Measurements from ENCODE around the gene CNFN.

Gene CNFN

DNA sequence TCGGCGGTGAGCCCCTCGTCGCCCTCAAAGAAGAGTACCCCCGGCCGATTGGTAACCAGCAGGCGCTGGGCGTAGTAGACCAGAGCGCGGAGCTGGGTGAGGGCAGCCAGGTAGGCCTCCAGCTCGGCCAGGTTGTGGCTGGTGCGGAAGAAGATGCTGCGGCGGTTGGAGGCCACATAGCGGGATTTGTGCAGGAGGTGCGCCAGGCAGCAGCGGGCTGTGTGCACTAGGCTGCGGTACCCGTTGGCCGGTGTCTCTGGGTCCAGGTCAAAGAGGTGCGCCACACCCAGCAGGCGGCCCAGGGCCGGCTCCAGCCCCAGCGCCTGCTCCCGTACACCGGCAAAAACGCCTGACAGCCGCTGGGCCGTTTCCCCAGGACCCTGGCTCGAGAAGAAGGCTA lies 20.3 kb upstream of the CNFN start:
- DNase-seq (ENCODE audit: low read depth in 3 of 3, low spot score in 1 of 3): no peak

DNA sequence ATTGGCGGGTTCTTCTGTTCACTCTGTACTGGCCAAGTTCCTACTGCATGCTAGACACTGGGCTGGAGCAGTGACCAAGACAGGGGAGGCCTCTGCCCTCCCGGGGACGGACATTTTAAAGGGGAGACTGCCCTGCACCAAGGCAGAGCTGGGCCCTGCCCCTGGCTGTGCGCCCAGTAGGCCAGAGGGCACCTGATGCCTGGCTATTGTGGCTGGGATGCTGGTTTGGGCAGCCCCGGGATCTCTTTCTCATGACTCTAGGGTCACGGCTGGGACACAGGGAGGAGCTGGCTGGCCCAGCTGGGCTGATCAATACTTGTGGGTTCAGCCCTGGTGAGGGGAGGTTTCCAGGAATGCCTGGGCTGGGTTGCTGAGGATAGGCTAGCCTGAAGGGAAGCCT lies 19.4 kb upstream of the CNFN start:
- no peak for DNase-seq (ENCODE audit: low read depth in 3 of 3, low spot score in 1 of 3)

DNA sequence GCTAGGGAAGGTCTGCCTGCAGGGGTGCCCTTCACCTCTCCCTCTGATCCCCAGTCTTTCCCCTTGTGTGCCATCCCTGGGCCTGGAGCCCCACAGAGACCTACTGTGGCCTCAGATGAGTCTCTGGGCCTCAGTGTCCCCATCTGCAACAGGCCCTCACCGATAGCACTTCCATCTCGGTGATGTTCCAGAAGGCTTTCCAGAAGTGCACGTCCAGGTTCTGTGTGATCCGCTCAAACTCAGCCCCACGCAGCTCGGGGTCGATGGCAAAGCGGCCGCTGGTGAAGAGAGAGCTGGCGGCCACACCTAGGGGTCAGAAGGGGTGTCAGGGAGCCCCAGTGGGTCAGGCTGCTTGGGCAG lies 17.7 kb upstream of the CNFN start:
- no peak for DNase-seq (ENCODE audit: low read depth in 3 of 3, low spot score in 1 of 3)

DNA sequence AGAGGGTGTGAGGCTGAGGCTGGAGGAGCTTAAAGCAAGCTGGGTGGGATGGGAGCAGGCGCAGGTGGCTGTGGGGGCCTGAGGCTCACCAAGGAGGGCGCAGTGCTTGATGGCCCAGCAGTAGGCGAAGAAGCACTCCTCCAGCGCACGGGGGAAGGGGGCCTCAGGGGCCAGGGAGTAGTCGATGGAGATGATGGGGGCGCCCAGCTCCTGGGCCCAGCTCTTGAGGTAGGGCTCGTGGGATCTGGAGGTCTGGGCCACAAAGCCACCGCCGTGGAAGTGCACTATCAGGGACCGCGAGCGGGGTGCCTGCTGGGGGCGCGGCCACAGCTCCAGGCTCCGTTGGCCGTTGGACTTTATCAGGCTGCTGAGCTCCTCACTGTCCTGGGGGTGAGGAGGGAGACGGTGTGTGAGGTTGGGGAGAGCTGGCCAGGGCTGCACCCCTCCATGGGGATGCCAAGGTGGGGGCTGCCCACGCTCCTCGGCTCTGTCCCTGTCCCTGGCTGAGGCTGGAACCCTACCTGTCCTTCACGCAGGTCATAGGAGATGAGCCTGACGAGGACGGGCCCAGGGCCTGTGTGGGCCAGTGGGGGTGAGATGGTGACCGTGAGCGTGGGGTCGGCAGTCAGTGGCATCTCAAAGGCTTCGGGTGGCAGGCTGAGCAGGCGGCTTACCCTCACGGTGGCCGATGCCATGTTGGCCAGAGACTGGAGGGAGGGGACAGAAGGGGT lies 17.2 kb upstream of the CNFN start:
- DNase-seq (ENCODE audit: low read depth in 3 of 3, low spot score in 1 of 3): no peak

DNA sequence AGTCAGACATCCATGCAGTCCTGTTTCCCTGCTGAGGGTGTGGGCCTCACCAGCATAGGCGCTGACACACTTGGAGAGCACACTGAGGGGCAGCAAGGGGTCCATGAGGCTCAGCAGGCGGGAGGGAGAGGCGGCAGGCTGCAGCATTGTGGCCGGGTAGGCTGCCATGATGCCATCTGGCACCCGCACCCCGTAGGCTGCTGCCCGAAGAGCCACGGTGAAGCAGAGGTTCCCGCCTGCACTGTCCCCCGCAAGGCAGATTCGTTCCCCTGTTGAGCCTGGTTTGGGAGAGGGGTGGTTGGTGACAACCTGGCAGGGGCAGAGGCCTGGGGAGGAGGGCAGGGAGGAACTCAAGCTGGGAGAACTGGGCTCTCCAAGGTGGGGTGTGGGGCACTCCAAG lies 16.0 kb upstream of the CNFN start:
- no peak for DNase-seq (ENCODE audit: low read depth in 3 of 3, low spot score in 1 of 3)

DNA sequence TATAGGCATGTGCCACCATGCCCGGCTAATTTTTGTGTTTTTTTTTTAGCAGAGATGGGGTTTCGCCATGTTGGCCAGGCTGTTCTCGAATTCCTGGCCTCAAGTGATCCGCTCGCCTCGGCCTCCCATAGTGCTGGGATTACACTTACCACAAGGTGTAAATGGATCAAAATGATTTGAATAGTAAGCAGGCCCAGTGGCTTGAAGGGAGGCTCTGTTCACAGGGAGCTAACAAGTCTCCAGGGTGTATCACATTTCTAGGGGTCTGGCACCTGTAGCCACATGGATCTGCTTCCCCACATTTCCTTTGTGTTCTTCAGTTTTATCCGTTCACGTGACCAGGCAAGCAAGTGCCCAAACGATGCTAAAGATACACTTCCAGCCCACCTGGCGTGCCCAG lies 13.5 kb upstream of the CNFN start:
- no peak for DNase-seq (ENCODE audit: low read depth in 3 of 3, low spot score in 1 of 3)

DNA sequence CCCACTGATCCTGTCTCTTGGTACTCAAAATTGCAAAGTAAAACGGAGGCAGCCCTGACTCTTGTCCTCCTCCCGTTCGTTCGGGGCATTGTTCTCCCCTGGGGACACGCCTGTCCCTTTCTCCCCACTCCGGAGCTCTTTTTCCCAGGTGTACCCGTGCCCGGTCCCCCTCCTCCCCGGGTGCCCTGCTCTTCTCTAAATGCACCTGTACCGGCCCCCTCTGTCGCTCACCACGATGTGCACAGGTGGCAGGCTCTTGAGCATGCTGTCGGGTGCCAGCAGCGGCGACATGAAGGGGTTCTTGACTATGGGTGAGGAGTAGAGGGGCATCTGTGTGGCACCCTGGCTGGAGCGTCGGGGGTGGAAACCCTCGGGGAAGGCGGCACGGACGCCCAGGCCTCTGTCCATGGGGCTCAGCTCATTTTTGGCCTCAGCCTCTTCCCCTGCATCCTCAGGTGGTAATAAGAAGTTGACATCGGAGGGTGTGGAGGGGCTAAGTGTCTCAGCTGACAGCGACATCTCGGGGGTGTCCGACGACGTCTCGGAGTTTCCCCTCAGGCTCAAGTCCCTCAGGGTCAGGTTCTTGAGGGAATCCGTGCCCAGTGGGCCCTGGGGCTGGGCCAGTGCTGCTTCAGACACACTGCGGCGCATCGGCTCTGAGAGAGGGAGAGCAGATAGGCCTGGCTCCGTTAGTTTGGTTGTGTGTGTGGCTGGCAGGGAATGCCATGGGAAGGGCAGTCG lies 12.4 kb upstream of the CNFN start:
- no peak for DNase-seq (ENCODE audit: low read depth in 3 of 3, low spot score in 1 of 3)

DNA sequence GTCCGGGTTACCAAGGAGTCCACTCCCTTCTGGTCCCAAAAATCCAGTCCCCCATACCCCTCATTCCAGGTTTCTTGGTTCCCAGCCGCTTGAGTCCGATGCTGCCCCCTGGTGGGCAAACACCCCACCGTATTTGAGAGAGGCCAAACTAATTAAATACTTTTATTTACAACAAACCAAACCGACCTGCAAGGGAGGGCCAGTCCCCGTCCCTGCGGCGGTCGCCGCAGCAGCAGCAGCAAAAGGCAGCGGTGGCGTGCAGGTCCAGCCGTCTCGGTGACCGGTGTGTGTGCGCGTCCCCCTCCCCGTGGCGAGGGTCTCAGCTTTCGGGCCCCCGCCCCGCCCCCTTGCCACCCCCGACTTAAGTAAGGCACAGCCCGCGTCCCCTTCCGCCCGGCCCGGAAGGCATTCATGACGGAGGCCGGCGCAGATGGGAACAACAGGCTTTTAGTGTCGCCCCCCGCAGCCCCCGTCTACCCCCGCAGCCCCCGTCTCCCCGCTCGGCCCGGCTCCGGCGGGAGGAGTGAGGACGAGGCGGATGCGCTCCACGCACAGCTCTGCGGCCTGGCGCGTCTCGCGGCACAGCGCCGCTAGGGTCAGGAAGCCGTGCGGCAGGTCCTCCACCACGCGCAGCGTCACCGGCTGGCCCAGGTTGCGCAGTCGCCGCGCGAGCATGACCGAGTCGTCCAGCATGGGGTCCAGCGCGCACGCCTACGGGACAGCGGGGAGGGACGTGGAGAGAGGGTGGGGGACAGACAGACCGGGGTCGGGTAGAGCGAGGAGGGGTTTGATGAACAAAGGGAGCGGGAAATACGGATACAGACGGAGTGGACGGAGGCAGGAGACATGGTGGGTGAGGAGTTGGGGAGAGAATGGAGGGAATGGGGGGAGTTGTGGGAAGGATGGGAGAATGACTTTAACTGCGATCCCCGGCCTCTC lies 11.5 kb upstream of the CNFN start:
- DNase-seq (ENCODE audit: low read depth in 3 of 3, low spot score in 1 of 3): peak; percentile 45 to 77 (median 46)

DNA sequence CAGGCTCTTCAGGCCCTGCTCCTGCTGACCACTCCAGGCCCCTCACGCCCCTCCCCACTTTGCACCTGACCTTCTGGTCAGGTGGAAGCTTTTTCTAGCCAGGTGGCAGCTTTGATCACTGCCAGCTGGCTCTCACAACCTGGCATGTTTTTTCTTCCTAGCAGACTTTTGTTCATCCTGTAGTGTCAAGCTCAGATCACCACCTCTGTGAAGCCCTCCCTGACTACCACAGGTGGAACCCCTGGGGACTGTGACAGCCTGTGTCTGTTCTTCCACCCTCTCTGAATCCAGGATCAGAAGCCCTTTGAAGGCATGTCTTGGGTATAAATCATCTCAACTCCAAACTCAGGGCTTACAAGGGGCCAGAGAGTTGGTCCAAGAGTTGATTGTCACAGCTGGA lies 10.3 kb upstream of the CNFN start:
- DNase-seq (ENCODE audit: low read depth in 3 of 3, low spot score in 1 of 3): no peak

DNA sequence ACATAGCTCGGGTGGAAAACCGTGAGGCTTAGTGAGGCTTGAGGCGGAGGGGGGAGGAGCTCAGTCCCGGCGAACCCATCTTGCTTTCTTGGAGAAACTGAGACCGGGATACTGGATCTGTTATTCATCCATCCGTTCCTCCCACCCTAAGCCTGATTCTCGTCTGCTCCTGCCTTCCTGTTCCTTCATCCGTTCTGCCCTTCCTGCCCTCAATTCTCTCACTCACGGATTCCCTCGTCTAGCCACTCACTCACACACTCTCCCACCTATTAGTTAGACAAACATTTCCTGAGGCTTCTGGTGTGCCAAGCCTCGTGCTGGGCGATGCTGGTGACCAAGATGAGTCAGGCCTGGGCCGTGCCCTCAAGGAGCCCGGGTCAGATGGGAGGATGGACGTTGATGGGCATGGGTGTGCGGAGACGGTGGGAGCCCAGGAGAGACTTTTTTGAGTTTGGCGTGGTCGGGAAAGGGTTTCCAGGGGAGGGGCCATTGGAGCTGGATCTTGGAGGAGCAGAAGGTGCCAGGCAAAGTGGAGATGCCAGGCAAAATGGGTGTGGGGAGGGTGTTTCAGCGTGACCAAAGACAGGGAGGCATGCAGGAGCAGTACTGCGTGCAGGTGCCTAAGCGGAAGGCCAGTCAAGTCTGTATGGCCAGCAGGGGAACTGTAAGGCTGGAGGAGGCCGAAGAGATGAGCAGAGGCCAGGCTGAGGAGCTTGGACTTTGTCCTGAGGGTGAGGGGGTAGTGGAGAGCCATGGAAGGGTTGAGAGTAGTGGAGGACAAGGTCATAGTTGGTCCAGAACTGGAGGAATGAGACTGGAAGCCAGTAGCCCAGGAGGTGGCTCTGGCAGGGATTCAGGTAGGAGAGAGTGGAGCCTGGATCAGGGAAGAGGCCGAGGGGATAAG lies 7.4 kb upstream of the CNFN start:
- DNase-seq (ENCODE audit: low read depth in 3 of 3, low spot score in 1 of 3): no peak

DNA sequence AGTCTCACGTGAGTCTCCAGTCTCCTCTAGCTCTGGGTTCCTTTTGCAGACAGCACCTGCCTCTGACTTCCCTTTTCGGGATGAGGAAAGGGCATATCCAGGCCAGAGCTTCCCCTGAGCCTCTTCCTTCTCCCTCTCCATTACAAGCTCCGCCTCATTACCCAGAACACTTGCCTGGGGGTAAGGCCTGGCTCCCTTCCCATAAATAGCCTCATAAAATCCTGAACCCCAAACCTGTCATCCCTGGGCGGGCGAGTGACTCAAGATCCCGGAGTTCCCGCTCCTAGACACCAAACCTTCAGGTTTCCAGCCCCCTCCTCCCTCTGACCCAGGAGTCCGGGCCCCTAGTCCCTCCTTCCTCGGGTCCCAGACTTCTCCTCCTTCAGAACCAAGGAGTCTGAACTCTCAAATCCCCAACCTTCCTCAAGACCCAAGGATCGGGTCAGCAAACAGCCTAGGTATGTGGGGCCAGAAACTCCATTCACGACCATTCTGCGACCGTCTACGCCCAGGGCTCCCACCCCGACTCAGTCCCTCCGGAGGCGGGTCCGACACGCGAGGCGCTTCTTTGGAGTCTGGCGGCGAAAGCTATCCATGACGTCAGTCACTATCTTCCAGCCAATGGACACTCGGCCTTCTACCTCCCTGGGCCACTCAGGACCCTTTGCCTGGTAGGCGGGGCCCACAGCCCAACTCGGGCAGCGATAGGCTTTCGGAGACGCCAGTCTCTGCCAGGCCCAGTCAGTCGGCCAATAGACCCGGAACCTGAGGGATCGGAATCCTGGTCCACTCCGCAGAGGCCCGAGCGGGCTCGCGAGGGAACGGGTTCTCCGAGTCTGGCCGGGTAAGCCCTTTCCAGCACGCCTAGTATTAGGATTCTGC lies 6.5 kb upstream of the CNFN start:
- DNase-seq (ENCODE audit: low read depth in 3 of 3, low spot score in 1 of 3): peak; percentile 78 to 90 (median 83)

DNA sequence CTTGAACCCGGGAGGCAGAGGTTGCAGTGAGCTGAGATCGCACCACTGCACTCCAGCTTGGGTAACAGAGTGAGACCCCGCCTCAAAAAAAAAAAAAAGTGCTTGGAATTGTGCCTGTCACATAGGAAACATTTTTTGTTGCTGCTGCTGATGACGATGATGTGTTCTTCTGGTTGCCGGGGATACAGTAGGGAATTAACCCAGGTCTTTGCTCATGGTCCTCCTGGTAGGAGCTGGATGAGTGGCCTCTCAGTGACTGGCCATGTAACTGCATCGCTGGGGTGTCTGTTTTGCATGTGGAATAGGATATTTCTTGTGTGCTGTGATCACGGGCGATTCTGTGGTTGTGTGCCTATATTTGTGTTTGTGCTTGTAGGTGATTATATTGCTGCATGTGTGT lies 4.7 kb upstream of the CNFN start:
- DNase-seq (ENCODE audit: low read depth in 3 of 3, low spot score in 1 of 3): no peak

DNA sequence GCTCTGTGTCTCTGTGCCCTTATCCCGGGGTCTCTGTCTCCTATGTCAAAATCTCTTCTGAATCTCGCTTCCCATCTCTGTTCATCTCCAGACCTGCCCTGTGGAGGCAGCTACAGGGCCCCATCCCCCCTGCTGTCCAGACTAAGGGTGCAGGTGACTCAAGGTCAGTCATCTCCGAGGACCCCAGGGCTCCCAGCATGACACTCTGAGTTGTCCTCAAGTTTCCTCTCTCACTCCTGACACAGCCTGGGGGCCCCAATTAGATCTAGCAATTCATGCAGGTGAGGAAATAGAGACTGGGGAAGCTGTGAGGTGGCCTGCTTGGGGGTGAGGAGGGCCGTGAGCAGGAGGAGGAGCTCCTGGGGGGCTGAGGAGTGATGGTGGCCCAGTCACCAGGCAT lies 2.1 kb upstream of the CNFN start:
- no peak for DNase-seq (ENCODE audit: low read depth in 3 of 3, low spot score in 1 of 3)

DNA sequence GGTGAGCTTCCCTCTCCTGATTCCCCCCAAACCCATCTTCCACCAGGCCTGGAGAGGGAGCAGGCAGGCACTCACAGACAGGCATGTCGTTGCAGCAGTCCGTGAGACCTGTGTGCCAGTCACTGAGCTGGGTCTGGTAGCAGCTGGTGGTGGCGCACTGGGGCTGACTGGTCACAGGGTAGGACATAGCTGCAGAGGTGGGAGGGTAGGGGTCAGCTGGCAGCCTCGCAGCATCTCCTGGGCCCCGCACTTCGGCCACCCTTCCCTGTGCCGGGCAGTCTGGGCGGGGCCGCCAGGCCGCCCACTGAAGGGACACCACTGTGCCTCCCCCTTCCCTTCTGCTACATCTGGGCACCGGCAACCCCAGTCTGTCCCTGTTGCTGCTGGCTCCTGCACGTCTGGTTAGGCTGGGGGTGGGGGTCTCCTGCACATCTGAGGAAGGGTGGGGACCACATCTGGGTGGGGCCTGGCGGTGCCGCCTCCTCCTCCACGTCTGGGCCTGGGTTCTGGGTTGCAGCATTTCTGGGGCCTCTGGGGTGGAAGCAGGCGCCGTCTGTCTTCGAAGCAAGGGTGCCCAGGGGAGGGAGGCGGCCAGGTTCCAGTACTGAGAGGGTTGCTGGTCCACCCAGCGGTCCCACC lies 1.1 kb downstream of the CNFN start:
- no peak for DNase-seq (ENCODE audit: low read depth in 3 of 3, low spot score in 1 of 3)

DNA sequence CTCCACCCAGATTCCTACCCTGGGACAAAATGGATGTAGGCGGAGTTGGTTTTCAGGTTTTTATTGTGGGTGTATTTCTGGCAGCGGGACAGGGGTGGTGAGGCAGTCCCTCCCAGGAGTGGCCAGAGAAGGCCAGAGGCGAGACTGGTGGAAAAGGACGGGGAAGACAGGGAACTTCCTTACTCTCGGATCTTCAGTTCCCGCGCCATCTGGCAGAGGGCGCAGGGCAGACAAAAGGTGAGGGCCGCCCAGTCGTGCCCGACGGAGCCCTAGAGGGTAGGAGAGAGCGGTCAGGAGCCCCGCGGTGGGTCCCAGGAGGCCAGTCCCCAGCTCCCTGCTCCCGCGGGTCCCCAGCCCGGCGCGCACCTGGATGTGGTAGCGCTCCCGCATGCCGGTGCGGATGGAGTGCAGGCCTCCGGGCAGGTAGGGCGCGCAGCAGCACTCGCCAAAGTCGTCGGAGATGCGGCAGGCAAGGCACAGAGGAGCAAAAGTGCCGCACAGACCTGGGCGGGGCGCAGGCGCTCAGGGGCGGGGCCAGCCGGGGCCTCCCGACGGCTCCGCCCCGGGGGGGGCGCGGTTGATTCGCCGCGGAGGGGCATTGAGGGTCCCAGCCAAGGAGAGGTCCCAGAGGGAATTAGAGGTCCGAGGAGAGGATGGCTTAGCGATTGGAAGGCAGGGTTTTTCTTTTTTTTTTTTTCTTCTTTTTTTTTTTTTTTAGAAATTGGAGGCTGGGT lies 3.0 kb downstream of the CNFN start:
- DNase-seq (ENCODE audit: low read depth in 3 of 3, low spot score in 1 of 3): peak in 2 of 3 donors; percentile 33 to 66

DNA sequence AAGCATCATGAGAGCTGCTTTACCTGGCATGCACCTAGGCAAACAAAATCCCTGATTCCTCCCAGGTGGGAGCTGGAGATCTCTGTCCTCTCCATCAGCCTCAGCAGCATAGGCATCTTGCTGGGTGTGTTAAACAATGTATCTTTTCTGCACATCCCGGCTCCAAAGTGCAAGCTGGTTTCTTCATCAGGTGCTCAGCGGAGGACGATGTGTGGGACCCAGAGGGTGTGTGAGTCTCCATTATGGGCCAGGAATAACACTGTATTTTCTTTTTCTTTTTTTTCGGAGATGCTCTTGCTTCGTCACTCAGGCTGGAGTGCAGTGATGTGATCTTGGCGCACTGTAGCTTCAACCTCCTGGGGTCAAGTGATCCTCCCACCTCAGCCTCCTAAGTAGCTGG lies 9.9 kb downstream of the CNFN start:
- no peak for DNase-seq (ENCODE audit: low read depth in 3 of 3, low spot score in 1 of 3)

DNA sequence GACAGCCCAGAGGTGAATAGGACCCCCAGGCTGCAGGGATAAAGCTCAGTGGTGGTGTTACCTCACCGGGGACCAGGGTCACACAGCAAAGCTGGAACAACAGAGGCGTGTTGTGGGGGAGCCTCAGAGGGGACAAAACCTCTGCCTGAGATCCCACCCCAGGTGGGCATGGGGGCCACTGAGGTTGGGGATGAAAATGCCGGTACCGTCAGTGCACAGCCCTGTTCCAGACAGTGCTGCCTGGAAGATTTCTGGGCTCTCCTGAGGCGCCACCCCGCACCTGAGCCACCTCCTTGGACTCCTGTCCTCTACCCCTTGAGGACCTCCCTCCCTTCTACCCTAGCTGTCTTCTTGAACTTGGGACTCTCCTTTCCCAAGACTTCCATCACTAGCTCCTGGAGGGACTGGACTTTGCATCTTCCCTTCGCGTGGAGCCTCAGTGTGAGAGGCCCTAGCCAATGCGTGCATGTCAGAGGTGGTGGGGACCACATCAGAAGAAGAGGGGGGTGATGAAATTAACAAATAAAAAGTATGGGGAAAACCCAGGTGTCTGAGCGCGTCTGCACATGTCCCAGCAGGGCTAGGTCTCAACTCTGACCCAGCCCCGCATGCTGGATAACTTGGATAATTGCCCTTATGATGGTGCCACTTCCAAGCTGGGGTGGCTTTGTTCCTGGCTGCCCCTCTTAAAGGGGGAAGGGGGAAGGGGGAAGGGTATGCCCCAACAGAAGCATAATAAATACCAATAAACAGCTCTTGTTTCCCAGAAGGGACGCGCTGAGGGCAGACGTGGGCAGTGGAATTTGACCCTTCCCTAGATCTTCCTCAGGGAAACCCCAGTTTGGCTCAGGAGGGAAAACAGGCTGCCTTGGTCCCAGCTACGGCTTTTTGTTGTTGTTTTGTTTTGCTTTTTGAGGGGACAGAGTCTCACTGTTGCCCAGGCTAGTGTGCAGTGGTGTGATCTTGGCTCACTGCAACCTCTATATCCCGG lies 11.6 kb downstream of the CNFN start:
- DNase-seq (ENCODE audit: low read depth in 3 of 3, low spot score in 1 of 3): no peak

DNA sequence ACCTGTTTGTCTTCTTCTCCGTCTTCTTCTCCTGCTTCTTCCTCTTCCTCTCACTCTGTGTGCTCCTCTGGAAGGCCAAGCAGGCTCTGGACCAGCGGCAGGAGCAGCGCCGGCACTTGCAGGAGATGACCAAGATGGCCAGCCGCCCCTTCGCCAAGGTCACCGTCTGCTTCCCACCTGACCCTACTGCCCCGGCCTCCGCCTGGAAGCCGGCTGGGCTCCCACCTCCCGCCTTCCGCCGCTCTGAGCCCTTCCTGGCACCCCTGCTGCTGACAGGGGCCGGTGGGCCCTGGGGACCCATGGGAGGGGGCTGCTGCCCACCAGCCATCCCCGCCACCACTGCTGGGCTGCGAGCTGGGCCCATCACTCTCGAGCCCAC lies 13.9 kb downstream of the CNFN start:
- no peak for DNase-seq (ENCODE audit: low read depth in 3 of 3, low spot score in 1 of 3)
